ENCODE data around the gene SLC15A4.

Gene SLC15A4

DNA sequence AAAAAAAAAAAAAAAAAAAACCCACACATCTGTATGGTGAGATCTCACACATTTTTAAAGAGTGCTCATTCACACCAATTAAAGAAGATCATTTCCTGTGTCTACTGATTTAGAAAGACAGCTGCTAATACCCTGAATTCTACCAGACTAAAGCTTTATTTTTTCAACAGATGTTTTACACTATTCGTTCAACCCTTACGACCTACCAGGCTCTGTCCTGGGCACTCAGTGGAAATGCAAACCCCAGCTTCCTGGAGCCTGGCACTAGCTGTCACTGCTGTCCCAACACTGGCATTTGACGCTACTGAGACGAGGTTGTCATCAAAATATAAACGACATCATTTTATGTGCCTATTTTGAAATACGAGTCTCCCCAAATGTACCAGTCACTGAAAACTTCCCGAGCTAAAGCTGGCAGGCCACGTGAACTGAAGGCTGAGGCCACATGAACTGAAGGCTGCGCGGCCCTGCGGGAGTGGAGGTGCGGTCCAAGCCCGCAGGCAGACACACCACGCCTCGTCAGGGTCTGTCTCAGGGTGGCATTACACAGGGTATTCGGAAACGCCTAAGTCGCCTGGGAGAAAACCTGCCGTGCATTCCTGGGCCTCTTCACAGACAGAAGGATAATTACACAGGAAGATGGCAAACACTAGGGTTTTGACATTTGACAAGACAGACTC lies 27.2 kb downstream of the SLC15A4 start:
- no peak overlapping the region for H4K8ac ChIP-seq (ENCODE audit: low read depth, low read length)
- H3K4ac ChIP-seq (ENCODE audit: low read depth, low read length): no peak overlapping the region
- no peak overlapping the region for H2BK15ac ChIP-seq (replicated peaks; ENCODE audit: low read depth)
- no peak overlapping the region for H4K5ac ChIP-seq (ENCODE audit: low read length)
- no peak overlapping the region for H3K56ac ChIP-seq (ENCODE audit: low read length)
- whole genome bisulfite sequencing (ENCODE audit: extremely low coverage, insufficient coverage, low lambda C conversion rate): no CpG with 5 or more reads among the region's 19 CpGs
- no peak overlapping the region for H3K23ac ChIP-seq (ENCODE audit: low read length)
- no peaks in the 10 kb centered on the region for H3K27me3 ChIP-seq (ENCODE audit: insufficient read depth, low read length, poor library complexity)
- no peaks in the 10 kb centered on the region for H3K79me2 ChIP-seq (ENCODE audit: control insufficient read depth, insufficient read depth, low read length)
- H3K36me3 ChIP-seq (ENCODE audit: control insufficient read depth, insufficient read depth, low read length): peaks cover 27% of the 10 kb centered on the region
- H2BK5ac ChIP-seq (ENCODE audit: low read length): no peak overlapping the region
- no peak overlapping the region for H3K27ac ChIP-seq (ENCODE audit: low read depth, low read length)
- H3K4me1 ChIP-seq (ENCODE audit: control insufficient read depth, low read depth, low read length): peaks cover 3% of the 10 kb centered on the region
- no peak overlapping the region for H2BK120ac ChIP-seq (ENCODE audit: low read depth, low read length)
- H3K4me3 ChIP-seq (ENCODE audit: low read length): no peak overlapping the region
- no peak overlapping the region for H3K18ac ChIP-seq (ENCODE audit: low read length)
- H2AK5ac ChIP-seq (ENCODE audit: low read length): no peak overlapping the region
- H3K4me2 ChIP-seq (ENCODE audit: low read length): no peak overlapping the region
- H3K9ac ChIP-seq (ENCODE audit: low read length): no peak overlapping the region
- H3K79me1 ChIP-seq (ENCODE audit: low read length): peaks cover 10% of the 10 kb centered on the region
- DNase-seq: no peak

- no peaks in the 10 kb centered on the region for H3K79me2 ChIP-seq (ENCODE audit: control insufficient read depth, insufficient read depth, low read length)
- no peak overlapping the region for H2BK120ac ChIP-seq (ENCODE audit: low read depth, low read length)
- H3K4me1 ChIP-seq (ENCODE audit: control insufficient read depth, low read depth, low read length): peaks cover 3% of the 10 kb centered on the region
- no peak overlapping the region for H2AK5ac ChIP-seq (ENCODE audit: low read length)
- no peak for DNase-seq
- H3K4me3 ChIP-seq (ENCODE audit: low read length): no peak overlapping the region
- WGBS (ENCODE audit: extremely low coverage, insufficient coverage, low lambda C conversion rate): no CpG with 5 or more reads among the region's 30 CpGs
- H2BK5ac ChIP-seq (ENCODE audit: low read length): no peak overlapping the region
- H3K27me3 ChIP-seq (ENCODE audit: insufficient read depth, low read length, poor library complexity): no peaks in the 10 kb centered on the region
- H3K36me3 ChIP-seq (ENCODE audit: control insufficient read depth, insufficient read depth, low read length): peaks cover 27% of the 10 kb centered on the region
- no peak overlapping the region for H3K27ac ChIP-seq (ENCODE audit: low read depth, low read length)
- peaks cover 8% of the 10 kb centered on the region for H3K79me1 ChIP-seq (ENCODE audit: low read length)
- H3K9ac ChIP-seq (ENCODE audit: low read length): no peak overlapping the region
- H3K4me2 ChIP-seq (ENCODE audit: low read length): no peak overlapping the region
- no peak overlapping the region for H3K18ac ChIP-seq (ENCODE audit: low read length)
- H4K5ac ChIP-seq (ENCODE audit: low read length): no peak overlapping the region
- no peak overlapping the region for H3K4ac ChIP-seq (ENCODE audit: low read depth, low read length)
- no peak overlapping the region for H4K8ac ChIP-seq (ENCODE audit: low read depth, low read length)
- no peak overlapping the region for H3K23ac ChIP-seq (ENCODE audit: low read length)
- H2BK15ac ChIP-seq (replicated peaks; ENCODE audit: low read depth): no peak overlapping the region
- H3K56ac ChIP-seq (ENCODE audit: low read length): no peak overlapping the region
Measured at GRCh38 chr12:128795530-128796361, 28.0 kb downstream of the SLC15A4 start.

GRCh38 chr12:128794661-128795529 lies 28.9 kb downstream of the SLC15A4 start:
- Histone ChIP-seq H3K18ac (ENCODE audit: low read length) (no peak overlapping the region), H3K79me2 (ENCODE audit: control insufficient read depth, insufficient read depth, low read length) (no peaks in the 10 kb centered on the region), H3K4me3 (ENCODE audit: low read length) (no peak overlapping the region), H3K4me1 (ENCODE audit: control insufficient read depth, low read depth, low read length) (peaks cover 3% of the 10 kb centered on the region), H4K8ac (ENCODE audit: low read depth, low read length) (no peak overlapping the region), H3K27ac (ENCODE audit: low read depth, low read length) (no peak overlapping the region), H3K79me1 (ENCODE audit: low read length) (peaks cover 8% of the 10 kb centered on the region), H2BK15ac (replicated peaks; ENCODE audit: low read depth) (no peak overlapping the region), H3K36me3 (ENCODE audit: control insufficient read depth, insufficient read depth, low read length) (peaks cover 25% of the 10 kb centered on the region), H2BK5ac (ENCODE audit: low read length) (no peak overlapping the region), H3K4me2 (ENCODE audit: low read length) (no peak overlapping the region), H2AK5ac (ENCODE audit: low read length) (no peak overlapping the region), H3K4ac (ENCODE audit: low read depth, low read length) (no peak overlapping the region), H3K56ac (ENCODE audit: low read length) (no peak overlapping the region), H3K23ac (ENCODE audit: low read length) (no peak overlapping the region), H3K27me3 (ENCODE audit: insufficient read depth, low read length, poor library complexity) (no peaks in the 10 kb centered on the region), H4K5ac (ENCODE audit: low read length) (no peak overlapping the region), H3K9ac (ENCODE audit: low read length) (no peak overlapping the region), H2BK120ac (ENCODE audit: low read depth, low read length) (no peak overlapping the region)
- DNase-seq: no peak
- WGBS (ENCODE audit: extremely low coverage, insufficient coverage, low lambda C conversion rate): no CpG with 5 or more reads among the region's 20 CpGs

GRCh38 chr12:128793701-128794100 lies 30.1 kb downstream of the SLC15A4 start:
- no peak overlapping the region for H2AK5ac ChIP-seq (ENCODE audit: low read length)
- H3K79me2 ChIP-seq (ENCODE audit: control insufficient read depth, insufficient read depth, low read length): no peaks in the 10 kb centered on the region
- no peak overlapping the region for H3K27ac ChIP-seq (ENCODE audit: low read depth, low read length)
- no CpG with 5 or more reads among the region's 6 CpGs for WGBS (ENCODE audit: extremely low coverage, insufficient coverage, low lambda C conversion rate)
- H3K4me1 ChIP-seq (ENCODE audit: control insufficient read depth, low read depth, low read length): peaks cover 3% of the 10 kb centered on the region
- no peak overlapping the region for H2BK5ac ChIP-seq (ENCODE audit: low read length)
- H3K56ac ChIP-seq (ENCODE audit: low read length): no peak overlapping the region
- no peak overlapping the region for H3K23ac ChIP-seq (ENCODE audit: low read length)
- H2BK15ac ChIP-seq (replicated peaks; ENCODE audit: low read depth): no peak overlapping the region
- no peak overlapping the region for H3K4ac ChIP-seq (ENCODE audit: low read depth, low read length)
- no peak overlapping the region for H2BK120ac ChIP-seq (ENCODE audit: low read depth, low read length)
- no peak overlapping the region for H3K9ac ChIP-seq (ENCODE audit: low read length)
- H3K4me2 ChIP-seq (ENCODE audit: low read length): no peak overlapping the region
- no peak for DNase-seq
- H3K36me3 ChIP-seq (ENCODE audit: control insufficient read depth, insufficient read depth, low read length): peaks cover 22% of the 10 kb centered on the region
- H4K5ac ChIP-seq (ENCODE audit: low read length): no peak overlapping the region
- H3K4me3 ChIP-seq (ENCODE audit: low read length): no peak overlapping the region
- no peaks in the 10 kb centered on the region for H3K27me3 ChIP-seq (ENCODE audit: insufficient read depth, low read length, poor library complexity)
- H4K8ac ChIP-seq (ENCODE audit: low read depth, low read length): no peak overlapping the region
- H3K18ac ChIP-seq (ENCODE audit: low read length): no peak overlapping the region
- H3K79me1 ChIP-seq (ENCODE audit: low read length): peaks cover 8% of the 10 kb centered on the region

- Histone ChIP-seq H3K36me3 (ENCODE audit: control insufficient read depth, insufficient read depth, low read length) (peaks cover 22% of the 10 kb centered on the region), H3K56ac (ENCODE audit: low read length) (no peak overlapping the region), H3K79me2 (ENCODE audit: control insufficient read depth, insufficient read depth, low read length) (no peaks in the 10 kb centered on the region), H4K8ac (ENCODE audit: low read depth, low read length) (no peak overlapping the region), H2BK15ac (replicated peaks; ENCODE audit: low read depth) (no peak overlapping the region), H3K27ac (ENCODE audit: low read depth, low read length) (no peak overlapping the region), H3K4me1 (ENCODE audit: control insufficient read depth, low read depth, low read length) (peaks cover 3% of the 10 kb centered on the region), H3K4me2 (ENCODE audit: low read length) (no peak overlapping the region), H3K18ac (ENCODE audit: low read length) (no peak overlapping the region), H2AK5ac (ENCODE audit: low read length) (no peak overlapping the region), H2BK120ac (ENCODE audit: low read depth, low read length) (no peak overlapping the region), H3K79me1 (ENCODE audit: low read length) (peaks cover 8% of the 10 kb centered on the region), H3K4ac (ENCODE audit: low read depth, low read length) (no peak overlapping the region), H3K4me3 (ENCODE audit: low read length) (no peak overlapping the region), H3K23ac (ENCODE audit: low read length) (no peak overlapping the region), H4K5ac (ENCODE audit: low read length) (no peak overlapping the region), H2BK5ac (ENCODE audit: low read length) (no peak overlapping the region), H3K27me3 (ENCODE audit: insufficient read depth, low read length, poor library complexity) (no peaks in the 10 kb centered on the region), H3K9ac (ENCODE audit: low read length) (no peak overlapping the region)
- no CpG with 5 or more reads among the region's 17 CpGs for WGBS (ENCODE audit: extremely low coverage, insufficient coverage, low lambda C conversion rate)
- no peak for DNase-seq
Measured at GRCh38 chr12:128792881-128793280, 30.9 kb downstream of the SLC15A4 start.
